A549 (cell line): ENCODE data around the gene MAP3K15. TPM values are rescaled to one million over a fixed set of nuclear protein-coding genes. Genes with fewer than 3 reads are reported as not detected.

Experiments
- ATAC-seq, 2 experiments: fragments of 200-7000 bp in 1 of 2; fragments of >200 bp in 1 of 2; cut with Nextera tagmentation in 1 of 2; cut with Tn5 transposase in 1 of 2; 3 replicates each; pipeline versions ENCODE4 v1.8.0 to v1.9.1; 2018 to 2020; ENCODE audit warnings: mild to moderate bottlenecking in 1 of 2, moderate library complexity in 1 of 2
- CTCF ChIA-PET: fragments of 300-600 bp; sonication (Branson Sonifier 250); formaldehyde crosslinking; extraction: SDS; loops from one replicate; lab custom pipeline; 2021; ENCODE audit warnings: antibody characterized with exemption, inconsistent platforms; lab: Yijun Ruan, JAX
- POLR2A ChIA-PET: fragments of 350-600 bp; formaldehyde crosslinking; extraction: SDS; loops from one replicate; lab custom pipeline; 2021; ENCODE audit warnings: antibody characterized with exemption, inconsistent platforms; lab: Yijun Ruan, JAX
- DNase-seq, 2 experiments: peaks; one replicate each; pipeline versions ENCODE4 v3.0.0 to v3.0.0-alpha.2; 2011 to 2016; ENCODE audit warnings: low read depth in 1 of 2, low spot score in 1 of 2
- FAIRE-seq: peaks from 2 replicates; lab custom pipeline; 2011; peaks lifted over from hg19 to GRCh38; lab: Jason Lieb, UNC
- H3K27ac ChIP-seq, 2 experiments: fragments of >200 bp; sonication (Bioruptor Twin); formaldehyde crosslinking; 3 replicates each; pipeline ENCODE4 v1.5.1; 2016 to 2017
- H3K4me1 ChIP-seq: fragments of >200 bp; sonication (Bioruptor Twin); formaldehyde crosslinking; 3 replicates; pipeline ENCODE4 v1.6.1; 2016
- H3K4me2 ChIP-seq: fragments of >200 bp; sonication (Bioruptor Twin); formaldehyde crosslinking; 3 replicates; pipeline ENCODE4 v1.6.1; 2016
- H3K4me3 ChIP-seq: fragments of >200 bp; sonication (Bioruptor Twin); formaldehyde crosslinking; 3 replicates; pipeline ENCODE4 v1.5.1; 2016
- H3K9me3 ChIP-seq: fragments of >200 bp; sonication (Bioruptor Twin); formaldehyde crosslinking; 3 replicates; pipeline ENCODE4 v1.6.1; 2016
- ATOH8 ChIP-seq: fragments of 250-450 bp; sonication (Bioruptor Pico); IDR thresholded peaks from 2 replicates; pipeline ENCODE4 v1.5.0; 2020; ENCODE audit warnings: low read depth, mild to moderate bottlenecking, moderate library complexity
- BHLHE40 ChIP-seq: IDR thresholded peaks from 2 replicates; pipeline ENCODE4 v1.6.1; 2012; ENCODE audit warnings: low read depth, low read length, inconsistent platforms
- CHD2 ChIP-seq: fragments of 150-350 bp; IDR thresholded peaks from 2 replicates; pipeline ENCODE4 v1.6.1; 2014; ENCODE audit warnings: low read length; ENCODE audit not compliant: partially characterized antibody
- EHF ChIP-seq: fragments of 250-450 bp; sonication (Bioruptor Pico); IDR thresholded peaks from 2 replicates; pipeline ENCODE4 v1.5.0; 2020; ENCODE audit warnings: mild to moderate bottlenecking
- EP300 ChIP-seq, 2 experiments: fragments of >200 bp; sonication (Bioruptor Twin); formaldehyde crosslinking; IDR thresholded peaks; 2 replicates in 1 of 2; 3 replicates in 1 of 2; pipeline ENCODE4 v1.6.1; 2016 to 2017
- FOSL2 ChIP-seq, 2 experiments: fragments of 450-650 bp in 1 of 2; fragments of >200 bp in 1 of 2; sonication (Bioruptor Twin) in 1 of 2; formaldehyde crosslinking; IDR thresholded peaks; 2 replicates each; pipeline versions ENCODE4 v1.5.0 to v1.6.1; 2016 to 2020; ENCODE audit warnings: mild to moderate bottlenecking in 1 of 2, moderate library complexity in 1 of 2
- JUN ChIP-seq, 2 experiments: fragments of >200 bp; sonication (Bioruptor Twin); formaldehyde crosslinking; IDR thresholded peaks; 2 replicates in 1 of 2; 3 replicates in 1 of 2; pipeline ENCODE4 v1.6.1; 2016 to 2017
- MAX ChIP-seq: IDR thresholded peaks from 2 replicates; pipeline ENCODE4 v1.6.1; 2012
- MAZ ChIP-seq: fragments of 150-350 bp; IDR thresholded peaks from 2 replicates; pipeline ENCODE4 v1.6.1; 2014; ENCODE audit warnings: antibody characterized with exemption, low read depth, low read length, borderline replicate concordance
- NR3C1 ChIP-seq: fragments of >200 bp; sonication (Bioruptor Twin); formaldehyde crosslinking; IDR thresholded peaks from 3 replicates; pipeline ENCODE4 v1.6.1; 2017
- RAD21 ChIP-seq, 2 experiments: fragments of >200 bp in 1 of 2; sonication (Bioruptor Twin) in 1 of 2; formaldehyde crosslinking in 1 of 2; IDR thresholded peaks in 1 of 2; conservative IDR thresholded peaks in 1 of 2; 2 replicates in 1 of 2; 3 replicates in 1 of 2; pipeline ENCODE4 v1.6.1; 2012 to 2018; ENCODE audit warnings: inconsistent platforms in 1 of 2
- RCOR1 ChIP-seq: fragments of 150-350 bp; IDR thresholded peaks from 2 replicates; pipeline ENCODE4 v1.6.1; 2014; ENCODE audit warnings: antibody characterized with exemption, low read length, low read depth
- REST ChIP-seq: fragments of 200-600 bp; sonication (generic); IDR thresholded peaks from 2 replicates; pipeline ENCODE4 v1.6.1; 2016; ENCODE audit warnings: antibody characterized with exemption, mild to moderate bottlenecking, moderate library complexity
- RNF2 ChIP-seq: fragments of 200-600 bp; sonication (generic); IDR thresholded peaks from 2 replicates; pipeline ENCODE4 v1.6.1; 2016; ENCODE audit warnings: low read depth, mild to moderate bottlenecking, antibody characterized with exemption, moderate library complexity, borderline replicate concordance
- TFCP2L1 ChIP-seq: fragments of 250-450 bp; sonication (Bioruptor Pico); IDR thresholded peaks from 2 replicates; pipeline ENCODE4 v1.5.0; 2021; ENCODE audit warnings: mild to moderate bottlenecking
- USF2 ChIP-seq: fragments of 450-650 bp; IDR thresholded peaks from 2 replicates; pipeline ENCODE4 v1.6.1; 2014; ENCODE audit warnings: antibody characterized with exemption
- ZFP36 ChIP-seq: fragments of 450-650 bp; IDR thresholded peaks from 2 replicates; pipeline ENCODE4 v1.6.1; 2014; ENCODE audit warnings: borderline replicate concordance; ENCODE audit not compliant: partially characterized antibody
- WGBS: methylation state at CpG from one replicate; pipeline ENCODE4 v1.1.6; 2017; ENCODE audit errors: missing lambda C conversion rate; 5-methylcytosine and 5-hydroxymethylcytosine counted together
- polyA plus RNA-seq, 4 experiments: library from polyadenylated mRNA; depleted of rRNA in 3 of 4; stranded (reverse); fragments of >200 nt; fragmentation: RNase III in 1 of 4; extraction: RNeasy Plus Mini Kit Qiagen cat#74134 plus additional on column Dnase treatment in 1 of 4; gene quantifications; 2 replicates in 3 of 4; 3 replicates in 1 of 4; pipeline ENCODE4 v1.2.3, GENCODE V29; 2011 to 2017

The MAP3K15 gene
- polyA plus RNA-seq, 2 of the 4 experiments (the other 2 are of a cell fraction), result 2.3 to 5.7 TPM

GRCh38 chrX:19343535-19344408, 171.5 kb downstream of the MAP3K15 start, which contains the start of gene PDHA1 (continued):
- no peak for TF ChIP-seq RNF2
- TF ChIP-seq USF2, result no peak
- TF ChIP-seq TFCP2L1, result no peak

- CTCF ChIA-PET, result interaction anchor here (2.0 kb wide), 1 partner anchor 9 kb away, joined by 12 read pairs; no protein-coding TSS in a partner anchor
- no peak for TF ChIP-seq EHF (CRISPR knock-in tag)
- no peak for TF ChIP-seq MAZ
- TF ChIP-seq NR3C1, result no peak
- no peak for TF ChIP-seq CHD2
- no peak for TF ChIP-seq REST
- no peak for TF ChIP-seq ZFP36
- no peak for TF ChIP-seq FOSL2 (IDR thresholded peaks at IDR 0.05)
- TF ChIP-seq FOSL2 (CRISPR knock-in tag; IDR thresholded peaks at IDR 0.05), result no peak
- TF ChIP-seq RCOR1, result no peak
- TF ChIP-seq MAX, result no peak
- TF ChIP-seq JUN (IDR thresholded peaks at IDR 0.05), result no peak
- TF ChIP-seq RAD21 (conservative IDR thresholded peaks at IDR 0.05 in 1 of 2, IDR thresholded peaks at IDR 0.05 in 1 of 2), result no peak
Observed at GRCh38 chrX:19343085-19343534, 172.2 kb downstream of the MAP3K15 start.

GRCh38 chrX:19342331-19342906, 172.9 kb downstream of the MAP3K15 start:
- no peak for DNase-seq
- H3K4me1 ChIP-seq, result peaks cover 20% of the 10 kb centered on the region
- ATAC-seq, result no peak
- H3K9me3 ChIP-seq, result no peaks in the 10 kb centered on the region
- H3K27ac ChIP-seq, result no peak overlapping the region
- FAIRE-seq, result no peak
- no peak overlapping the region for H3K4me3 ChIP-seq
- ChIA-PET CTCF (interaction anchor here (0.9 to 2.0 kb wide), 2 partner anchors 8 to 325 kb away, joined by 5 to 12 read pairs; no protein-coding TSS in a partner anchor), POLR2A (no interaction called here)
- TF ChIP-seq BHLHE40, result no peak
- TF ChIP-seq RNF2, result no peak
- TF ChIP-seq EP300 (IDR thresholded peaks at IDR 0.05), result no peak
- no peak for TF ChIP-seq ATOH8 (CRISPR knock-in tag)
- 76% methylated on average over 6 of the region's 6 CpGs for WGBS
- H3K4me2 ChIP-seq, result no peak overlapping the region

More at GRCh38 chrX:19343085-19343534, 172.2 kb downstream of the MAP3K15 start:
- Histone ChIP-seq H3K27ac (peak overlapping the region; percentile 78 to 83), H3K4me1 (peaks cover 20% of the 10 kb centered on the region), H3K9me3 (no peaks in the 10 kb centered on the region), H3K4me3 (peak overlapping the region; percentile 86), H3K4me2 (peak overlapping the region; percentile 95)
- 58% methylated on average over 11 of the region's 11 CpGs for WGBS
- DNase-seq, result no peak
- POLR2A ChIA-PET, result no interaction called here
- FAIRE-seq, result peak; percentile 84
- ATAC-seq, result no peak
